Lower leg skin (tissue), 4 donors: ENCODE measurements around the gene TMC2. TPM values are rescaled to one million over a fixed set of nuclear protein-coding genes. Genes with fewer than 3 reads are reported as not detected.

ENCODE experiments used
- DNase-seq, 2 donors: peaks; one replicate each; pipeline ENCODE4 v3.0.0-alpha.2; 2019; ENCODE audit warnings: low spot score in 2 of 2
- H3K4me3 ChIP-seq: fragments of 200-600 bp; sonication (generic); 2 replicates; pipeline ENCODE4 v1.5.1; 2017; ENCODE audit warnings: mild to moderate bottlenecking, low read depth; ENCODE audit not compliant: poor library complexity, severe bottlenecking
- POLR2A ChIP-seq, 2 donors: fragments of 450-650 bp; IDR thresholded peaks; one replicate each; pipeline ENCODE4 v1.6.1; 2016 to 2017; ENCODE audit warnings: antibody characterized with exemption in 2 of 2, mild to moderate bottlenecking in 1 of 2, moderate library complexity in 1 of 2
- WGBS, 2 donors: methylation state at CpG; one replicate each; pipeline ENCODE4 v1.1.5; 2018; 5-methylcytosine and 5-hydroxymethylcytosine counted together
- intact Hi-C: fragments of 100-400 bp; cut with DNase I; formaldehyde crosslinking; loops from one replicate; pipeline ENCODE4 v1.15.0; 2023; ENCODE audit warnings: low total_unique reads
- microRNA counts, 2 donors: library from miRNA; unstranded; fragments of <30 nt; microRNA quantifications; one replicate each; lab custom pipeline; 2016
- microRNA-seq, 2 donors: library from miRNA; unstranded; fragments of <30 nt; microRNA quantifications; one replicate each; pipeline ENCODE4, GENCODE V29; 2016; ENCODE audit warnings: borderline replicate concordance in 2 of 2, borderline number of aligned reads in 1 of 2
- total RNA-seq, 4 donors: library from RNA; depleted of rRNA; stranded (reverse); fragments of >200 nt; gene quantifications; one replicate each; pipeline ENCODE4 v1.1.0, GENCODE V29; 2016
- TF ChIP-seq, protein P1 (sequence below), 3 donors: fragments of 450-650 bp; IDR thresholded peaks; one replicate each; pipeline ENCODE4 v1.5.1; 2016; ENCODE audit warnings: antibody characterized with exemption in 3 of 3, mild to moderate bottlenecking in 3 of 3, moderate library complexity in 2 of 3

Gene TMC2
- total RNA-seq, 4 donors from 2014 or later: 0.06 TPM; not detected in 3

- 76 to 85% methylated on average over 6 of the region's 6 CpGs for WGBS, 2 donors
Measured at GRCh38 chr20:2690718-2691117, 154.3 kb downstream of the TMC2 start.

DNA sequence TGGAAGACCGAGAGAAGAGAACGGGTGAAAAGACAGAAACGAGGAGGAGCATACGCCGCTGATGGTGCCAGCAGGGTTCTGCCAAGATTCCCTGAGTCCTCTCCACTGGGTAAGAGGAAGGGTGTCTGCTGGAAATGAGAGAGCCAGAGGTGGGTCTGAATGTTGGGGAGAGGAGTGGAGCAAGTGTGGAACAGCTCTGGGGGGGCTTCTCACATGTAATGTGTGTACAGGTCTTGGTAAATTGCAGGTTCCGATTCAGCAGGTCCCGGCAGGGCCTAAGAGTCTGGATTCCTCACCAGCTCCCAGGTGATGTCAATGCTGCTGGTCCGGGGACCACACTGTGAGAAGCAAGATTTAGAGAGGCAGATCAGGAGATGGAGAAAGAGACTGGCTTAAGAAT lies 154.8 kb downstream of the TMC2 start:
- intact Hi-C loops: no loop called here
- TF ChIP-seq POLR2A (IDR thresholded peaks at IDR 0.05): no peak
- H3K4me3 ChIP-seq: no peak overlapping the region
- 74 to 78% methylated on average over 8 of the region's 8 CpGs for WGBS, 2 donors
- peak in 1 of 2 donors; percentile 80 for DNase-seq

More at GRCh38 chr20:2690718-2691117, 154.3 kb downstream of the TMC2 start:
- intact Hi-C loops: no loop called here
- no peak overlapping the region for H3K4me3 ChIP-seq
- peak in 1 of 2 donors; percentile 74 for DNase-seq
- TF ChIP-seq, protein P1, sequence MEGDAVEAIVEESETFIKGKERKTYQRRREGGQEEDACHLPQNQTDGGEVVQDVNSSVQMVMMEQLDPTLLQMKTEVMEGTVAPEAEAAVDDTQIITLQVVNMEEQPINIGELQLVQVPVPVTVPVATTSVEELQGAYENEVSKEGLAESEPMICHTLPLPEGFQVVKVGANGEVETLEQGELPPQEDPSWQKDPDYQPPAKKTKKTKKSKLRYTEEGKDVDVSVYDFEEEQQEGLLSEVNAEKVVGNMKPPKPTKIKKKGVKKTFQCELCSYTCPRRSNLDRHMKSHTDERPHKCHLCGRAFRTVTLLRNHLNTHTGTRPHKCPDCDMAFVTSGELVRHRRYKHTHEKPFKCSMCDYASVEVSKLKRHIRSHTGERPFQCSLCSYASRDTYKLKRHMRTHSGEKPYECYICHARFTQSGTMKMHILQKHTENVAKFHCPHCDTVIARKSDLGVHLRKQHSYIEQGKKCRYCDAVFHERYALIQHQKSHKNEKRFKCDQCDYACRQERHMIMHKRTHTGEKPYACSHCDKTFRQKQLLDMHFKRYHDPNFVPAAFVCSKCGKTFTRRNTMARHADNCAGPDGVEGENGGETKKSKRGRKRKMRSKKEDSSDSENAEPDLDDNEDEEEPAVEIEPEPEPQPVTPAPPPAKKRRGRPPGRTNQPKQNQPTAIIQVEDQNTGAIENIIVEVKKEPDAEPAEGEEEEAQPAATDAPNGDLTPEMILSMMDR (IDR thresholded peaks at IDR 0.05): no peak
- TF ChIP-seq POLR2A (IDR thresholded peaks at IDR 0.05): no peak

MicroRNA genes within 50 kb of the gene (microRNA counts, 767-probe panel; counts per million panel counts)
- microRNA hsa-miR-1292 (lab: Ali Mortazavi, UCI): 0 to 358 counts per million in 2 donors

Small RNAs within 50 kb of the gene (microRNA-seq; reads per million reads assigned to microRNA genes)
- 6.8 reads per million in 2 donors for gene MIR1292

Other genes starting within 250 kb of the TMC2 start
- 100 to 1,000 TPM in 2 of 4 donors, 10 to 100 TPM in 2; 64.1 to 130 (median 104) TPM for gene TGM3, start 240.6 kb upstream of the TMC2 start, total RNA-seq
- under 1 TPM in 1 of 4 donors, not detected in 3; 0.65 TPM for gene TGM6, start 155.7 kb upstream of the TMC2 start, total RNA-seq
- 100 to 1,000 TPM; 205 to 254 (median 242) TPM for gene SNRPB, start 65.8 kb upstream of the TMC2 start, total RNA-seq
- 10 to 100 TPM; 10.6 to 12.9 (median 11.3) TPM for gene ZNF343, start 27.7 kb upstream of the TMC2 start, total RNA-seq
- 10 to 100 TPM; 51.5 to 64.7 (median 56.6) TPM for gene NOP56, start 116.1 kb downstream of the TMC2 start, total RNA-seq
- 100 to 1,000 TPM; 121 to 151 (median 126) TPM for gene IDH3B, start 127.6 kb downstream of the TMC2 start, total RNA-seq
- 1 to 10 TPM; 5.0 to 9.9 (median 7.7) TPM for gene EBF4, start 156.2 kb downstream of the TMC2 start, total RNA-seq